Spleen (tissue), 11 donors: ENCODE results near the gene RNF130. TPM values are rescaled to one million over a fixed set of nuclear protein-coding genes. Genes with fewer than 3 reads are reported as not detected.
A peak's percentile ranks its signal among the peaks of the same experiment; 100 is the strongest.

ENCODE experiments used
- DNase-seq: peaks from one replicate; pipeline ENCODE4 v3.0.0-alpha.2; 2020
- H3K27ac ChIP-seq, 8 donors: fragments of 200-600 bp; sonication (generic) in 7 of 8; 1 replicate in 4 of 8; 2 replicates in 4 of 8; pipeline versions ENCODE4 v1.5.0 to v1.8.0; 2016 to 2021; ENCODE audit warnings: inconsistent platforms in 4 of 8, mild to moderate bottlenecking in 4 of 8, moderate library complexity in 1 of 8
- H3K27me3 ChIP-seq, 7 donors: fragments of 200-600 bp; sonication (generic) in 6 of 7; replicated peaks in 1 of 7; 1 replicate in 4 of 7; 2 replicates in 3 of 7; pipeline versions ENCODE4 v1.5.0 to v1.8.0; 2016 to 2021; ENCODE audit warnings: inconsistent platforms in 3 of 7, mild to moderate bottlenecking in 1 of 7
- H3K36me3 ChIP-seq, 6 donors: fragments of 200-600 bp; sonication (generic) in 5 of 6; 1 replicate in 4 of 6; 2 replicates in 2 of 6; pipeline versions ENCODE4 v1.5.0 to v1.8.0; 2016 to 2021; ENCODE audit warnings: inconsistent platforms in 2 of 6
- H3K4me1 ChIP-seq, 6 donors: fragments of 200-600 bp; sonication (generic) in 5 of 6; 1 replicate in 3 of 6; 2 replicates in 3 of 6; pipeline versions ENCODE4 v1.5.0 to v1.8.0; 2016 to 2021; ENCODE audit warnings: inconsistent platforms in 3 of 6
- H3K4me3 ChIP-seq, 8 donors: fragments of 200-600 bp; sonication (generic) in 7 of 8; 1 replicate in 4 of 8; 2 replicates in 4 of 8; pipeline versions ENCODE4 v1.5.0 to v1.8.0; 2016 to 2021; ENCODE audit warnings: inconsistent platforms in 4 of 8, mild to moderate bottlenecking in 4 of 8, moderate library complexity in 2 of 8
- H3K9me3 ChIP-seq, 8 donors: fragments of 200-600 bp; sonication (generic) in 7 of 8; 1 replicate in 4 of 8; 2 replicates in 4 of 8; pipeline versions ENCODE4 v1.5.0 to v1.8.0; 2016 to 2021; ENCODE audit warnings: inconsistent platforms in 4 of 8
- POLR2A ChIP-seq, 3 donors: fragments of 450-650 bp; IDR thresholded peaks; one replicate each; pipeline ENCODE4 v1.5.1; 2017; ENCODE audit warnings: antibody characterized with exemption in 3 of 3, mild to moderate bottlenecking in 1 of 3
- POLR2AphosphoS5 ChIP-seq, 3 donors: sonication (generic); formaldehyde crosslinking; IDR thresholded peaks; one replicate each; pipeline ENCODE4 v1.5.1; 2017; ENCODE audit warnings: antibody characterized with exemption in 3 of 3
- WGBS, 5 donors: extraction: QIAGEN DNeasy Blood & Tissue Kit in 3 of 5; methylation state at CpG; one replicate each; pipeline versions ENCODE4 v1.1.5 to v1.1.7; 2013 to 2018; 5-methylcytosine and 5-hydroxymethylcytosine counted together
- intact Hi-C: fragments of 100-400 bp; cut with DNase I; formaldehyde crosslinking; loops from one replicate; pipeline ENCODE4 v1.15.0; 2023; ENCODE audit warnings: low total_unique reads
- polyA plus RNA-seq, 3 donors: library from polyadenylated mRNA; stranded (reverse); fragments of 200-250 nt; gene quantifications; one replicate each; pipeline ENCODE4 v1.2.1, GENCODE V29; 2013
- total RNA-seq, 7 donors: library from RNA; depleted of rRNA in 3 of 7; stranded (reverse); fragments of >200 nt in 3 of 7; fragmentation: NEBNext Ultra II Directional in 4 of 7; extraction: Animal tissue kit (Norgen Biotek cat#: 25700) in 4 of 7; gene quantifications; one replicate each; pipeline versions ENCODE4 v1.1.0 to v1.2.1, GENCODE V29; 2016 to 2021
- TF ChIP-seq, protein P1 (sequence below), 11 experiments: fragments of 200-600 bp in 7 of 11; fragments of 450-650 bp in 4 of 11; sonication (generic) in 4 of 11; IDR thresholded peaks in 8 of 11; conservative IDR thresholded peaks in 3 of 11; 1 replicate in 7 of 11; 2 replicates in 4 of 11; pipeline versions ENCODE4 v1.4.0 to v1.8.0; 2016 to 2021; ENCODE audit warnings: antibody characterized with exemption in 11 of 11, inconsistent platforms in 4 of 11, mild to moderate bottlenecking in 1 of 11
- donor health status: healthy with polysubstance abuse.
- donor health status: DM: no; HTN: no; CAD: no; lungs with moderate emphysema.
- donor health status: DM: no; HTN: no; CAD: no.
- donor health status: Bipolar disorder and iron deficiency.
- donor health status: healthy.
- donor health status: DM: no; HTN: no; CAD: no.
- donor health status: DM: yes; HTN: yes; CAD: no.

RNF130 gene
- total and polyA plus RNA-seq, 10 donors: 44.1 to 119 (median 82.7) TPM

- intact Hi-C loops: no loop called here
- Histone ChIP-seq H3K36me3 (no peaks in the 10 kb centered on the region), H3K4me1 (peaks cover 0 to 25% (median 9%) of the 10 kb centered on the region in 6 donors), H3K27me3 (peaks cover 0 to 47% (median 4%) of the 10 kb centered on the region in 7 donors), H3K4me3 (no peak overlapping the region), H3K9me3 (no peaks in the 10 kb centered on the region), H3K27ac (no peak overlapping the region)
- WGBS, 5 donors: 42 to 58% (median 53%) methylated on average over 7 of the region's 7 CpGs
- no peak for DNase-seq
- TF ChIP-seq POLR2A (IDR thresholded peaks at IDR 0.05) (no peak), POLR2AphosphoS5 (IDR thresholded peaks at IDR 0.05) (no peak)
- TF ChIP-seq, protein P1, sequence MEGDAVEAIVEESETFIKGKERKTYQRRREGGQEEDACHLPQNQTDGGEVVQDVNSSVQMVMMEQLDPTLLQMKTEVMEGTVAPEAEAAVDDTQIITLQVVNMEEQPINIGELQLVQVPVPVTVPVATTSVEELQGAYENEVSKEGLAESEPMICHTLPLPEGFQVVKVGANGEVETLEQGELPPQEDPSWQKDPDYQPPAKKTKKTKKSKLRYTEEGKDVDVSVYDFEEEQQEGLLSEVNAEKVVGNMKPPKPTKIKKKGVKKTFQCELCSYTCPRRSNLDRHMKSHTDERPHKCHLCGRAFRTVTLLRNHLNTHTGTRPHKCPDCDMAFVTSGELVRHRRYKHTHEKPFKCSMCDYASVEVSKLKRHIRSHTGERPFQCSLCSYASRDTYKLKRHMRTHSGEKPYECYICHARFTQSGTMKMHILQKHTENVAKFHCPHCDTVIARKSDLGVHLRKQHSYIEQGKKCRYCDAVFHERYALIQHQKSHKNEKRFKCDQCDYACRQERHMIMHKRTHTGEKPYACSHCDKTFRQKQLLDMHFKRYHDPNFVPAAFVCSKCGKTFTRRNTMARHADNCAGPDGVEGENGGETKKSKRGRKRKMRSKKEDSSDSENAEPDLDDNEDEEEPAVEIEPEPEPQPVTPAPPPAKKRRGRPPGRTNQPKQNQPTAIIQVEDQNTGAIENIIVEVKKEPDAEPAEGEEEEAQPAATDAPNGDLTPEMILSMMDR (IDR thresholded peaks at IDR 0.05 in 8 of 11, conservative IDR thresholded peaks at IDR 0.05 in 3 of 11): no peak
These were observed 14.3 kb upstream of the RNF130 start for GRCh38 chr5:180085837-180086236.

DNA sequence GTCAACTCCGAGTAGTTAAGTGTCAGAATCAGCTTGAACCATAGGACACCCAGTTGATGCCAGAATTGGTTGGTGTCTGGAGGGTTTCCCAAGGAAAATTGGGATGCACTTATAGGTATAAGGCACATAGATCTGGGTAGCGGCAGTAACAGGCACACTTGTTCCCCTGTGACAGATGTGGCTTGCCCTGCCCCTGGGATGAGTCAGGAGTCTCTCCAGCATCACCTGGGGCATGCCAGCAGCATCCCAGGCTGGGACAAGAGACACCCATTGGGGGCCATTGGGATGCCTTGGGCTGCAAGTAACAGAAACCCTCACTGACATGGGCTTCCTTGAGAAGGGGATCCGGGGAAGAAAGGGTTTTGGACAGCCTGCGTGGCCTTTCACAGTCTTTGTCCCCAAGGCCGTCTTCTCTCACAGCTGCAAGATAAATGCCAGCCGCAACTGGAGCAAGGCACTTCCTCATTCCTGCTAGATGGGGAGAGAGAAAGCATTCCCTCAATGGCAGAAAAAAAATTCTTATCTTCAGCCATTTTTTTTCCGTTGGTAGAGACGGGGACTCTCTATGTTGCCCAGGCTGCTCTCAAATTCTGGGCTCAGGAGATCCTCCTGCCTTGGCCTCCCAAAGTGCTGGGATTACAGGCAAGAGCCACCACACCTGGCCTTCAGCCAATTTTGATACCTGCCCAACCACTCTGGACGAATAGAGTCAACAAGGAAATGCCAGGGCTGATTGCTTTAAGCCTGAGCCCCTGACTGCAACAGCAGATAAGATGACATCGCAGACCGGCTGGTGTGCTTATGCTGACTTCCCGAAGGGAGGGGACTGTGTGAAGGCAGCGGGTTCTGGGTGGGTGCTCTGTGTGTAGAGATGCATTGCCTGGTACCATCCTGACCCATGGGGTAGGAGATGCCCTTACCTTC, 13.3 kb upstream of the RNF130 start:
- Histone ChIP-seq H3K4me1 (peaks cover 0 to 23% (median under 1%) of the 10 kb centered on the region in 6 donors), H3K27ac (peak overlapping the region in 1 of 8 donors; percentile 9), H3K9me3 (no peaks in the 10 kb centered on the region), H3K4me3 (no peak overlapping the region), H3K27me3 (peaks cover 0 to 51% (median 4%) of the 10 kb centered on the region in 7 donors), H3K36me3 (no peaks in the 10 kb centered on the region)
- WGBS, 5 donors: 21 to 29% (median 26%) methylated on average over 13 of the region's 13 CpGs
- DNase-seq: no peak
- TF ChIP-seq POLR2A (IDR thresholded peaks at IDR 0.05) (no peak), POLR2AphosphoS5 (IDR thresholded peaks at IDR 0.05) (no peak)
- TF ChIP-seq, protein P1 (IDR thresholded peaks at IDR 0.05 in 8 of 11, conservative IDR thresholded peaks at IDR 0.05 in 3 of 11): no peak
- intact Hi-C loops: no loop called here

DNA sequence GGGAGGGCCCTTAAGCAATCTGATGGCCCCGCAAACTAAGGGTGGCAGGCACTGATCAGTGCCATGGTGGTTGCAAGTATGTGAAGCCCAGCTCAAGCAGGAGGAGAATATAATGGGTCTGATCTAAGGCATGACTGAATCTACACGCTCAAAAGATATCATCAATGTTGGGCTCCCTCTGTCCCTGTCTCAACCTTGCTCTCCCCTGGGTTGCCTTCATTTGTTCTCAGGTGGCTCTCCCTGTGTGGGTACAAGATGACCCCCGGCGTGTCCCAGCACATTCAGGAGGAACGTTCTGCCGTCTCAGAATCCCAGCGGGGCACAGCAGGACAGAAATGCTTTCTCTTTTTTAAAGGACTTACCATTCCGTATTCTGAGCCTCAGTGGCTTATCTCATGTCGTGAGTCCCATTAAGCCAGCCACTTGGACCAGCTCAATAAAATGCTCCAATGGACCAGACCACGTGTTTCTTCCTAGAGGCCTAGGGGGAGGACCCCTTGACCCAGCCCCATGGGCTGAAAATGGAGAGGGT, 12.0 kb upstream of the RNF130 start:
- WGBS, 5 donors: 89 to 92% (median 91%) methylated on average over 10 of the region's 10 CpGs
- no peaks in the 10 kb centered on the region for H3K36me3 ChIP-seq
- no peak overlapping the region for H3K4me3 ChIP-seq
- intact Hi-C loops: no loop called here
- no peak for DNase-seq
- no peaks in the 10 kb centered on the region for H3K9me3 ChIP-seq
- peaks cover 0 to 62% (median 4%) of the 10 kb centered on the region in 7 donors for H3K27me3 ChIP-seq
- peaks cover 0 to 22% (median 0%) of the 10 kb centered on the region in 6 donors for H3K4me1 ChIP-seq
- H3K27ac ChIP-seq: no peak overlapping the region
- TF ChIP-seq, protein P1 (IDR thresholded peaks at IDR 0.05 in 8 of 11, conservative IDR thresholded peaks at IDR 0.05 in 3 of 11): no peak
- TF ChIP-seq POLR2A (IDR thresholded peaks at IDR 0.05) (no peak), POLR2AphosphoS5 (IDR thresholded peaks at IDR 0.05) (no peak)
